Motor neuron (in vitro differentiated cells): Measurements from ENCODE around the gene LDLRAD4. TPM values are rescaled to one million over a fixed set of nuclear protein-coding genes. Genes with fewer than 3 reads are reported as not detected.
A peak's percentile ranks its signal among the peaks of the same experiment; 100 is the strongest.

Experiments used
- ATAC-seq, 8 experiments: fragments of 200-7000 bp; cut with Tn5 transposase; replicated peaks in 6 of 8; 2 replicates each; pipeline ENCODE4 v1.8.0; 2021; ENCODE audit warnings: mild to moderate bottlenecking in 8 of 8, moderate library complexity in 8 of 8
- H3K27ac ChIP-seq, 2 donors: fragments of 250-450 bp; sonication (Bioruptor Pico); 2 replicates each; pipeline ENCODE4 v1.9.0; 2021; ENCODE audit warnings: antibody characterized with exemption in 2 of 2, mild to moderate bottlenecking in 2 of 2, moderate library complexity in 1 of 2
- H3K4me1 ChIP-seq, 2 donors: fragments of 250-450 bp; sonication (Bioruptor Pico); replicated peaks in 1 of 2; 2 replicates each; pipeline ENCODE4 v1.6.1; 2021; ENCODE audit warnings: antibody characterized with exemption in 2 of 2, mild to moderate bottlenecking in 2 of 2, moderate library complexity in 1 of 2
- H3K4me3 ChIP-seq, 5 donors: fragments of 250-450 bp; sonication (Bioruptor Pico); 2 replicates each; pipeline ENCODE4 v1.9.0; 2021; ENCODE audit warnings: antibody characterized with exemption in 5 of 5, mild to moderate bottlenecking in 5 of 5, moderate library complexity in 4 of 5
- WGBS, 10 experiments: fragments of 450-650 bp; shearing (Covaris generic); methylation state at CpG; one replicate each; pipeline ENCODE4 v1.0.0; 2022; 5-methylcytosine and 5-hydroxymethylcytosine counted together
- in situ Hi-C, 9 experiments: fragments of 400-800 bp; cut with MboI; loops; one replicate each; pipeline ENCODE4 v1.15.0; 2021; ENCODE audit warnings: low sequenced_read_pairs in 9 of 9, low pct_unique_long_range_greater_than_20kb in 2 of 9; ENCODE audit not compliant: unreplicated experiment in 9 of 9
- total RNA-seq, 8 experiments: library from RNA; unstranded; fragments of 300-600 nt; gene quantifications; 2 replicates each; pipeline versions ENCODE4 v1.2.3 to v1.2.4, GENCODE V29; 2022

The LDLRAD4 gene
- total RNA-seq, 8 experiments from 2014 or later: 0.25 to 39.8 (median 1.8) TPM

DNA sequence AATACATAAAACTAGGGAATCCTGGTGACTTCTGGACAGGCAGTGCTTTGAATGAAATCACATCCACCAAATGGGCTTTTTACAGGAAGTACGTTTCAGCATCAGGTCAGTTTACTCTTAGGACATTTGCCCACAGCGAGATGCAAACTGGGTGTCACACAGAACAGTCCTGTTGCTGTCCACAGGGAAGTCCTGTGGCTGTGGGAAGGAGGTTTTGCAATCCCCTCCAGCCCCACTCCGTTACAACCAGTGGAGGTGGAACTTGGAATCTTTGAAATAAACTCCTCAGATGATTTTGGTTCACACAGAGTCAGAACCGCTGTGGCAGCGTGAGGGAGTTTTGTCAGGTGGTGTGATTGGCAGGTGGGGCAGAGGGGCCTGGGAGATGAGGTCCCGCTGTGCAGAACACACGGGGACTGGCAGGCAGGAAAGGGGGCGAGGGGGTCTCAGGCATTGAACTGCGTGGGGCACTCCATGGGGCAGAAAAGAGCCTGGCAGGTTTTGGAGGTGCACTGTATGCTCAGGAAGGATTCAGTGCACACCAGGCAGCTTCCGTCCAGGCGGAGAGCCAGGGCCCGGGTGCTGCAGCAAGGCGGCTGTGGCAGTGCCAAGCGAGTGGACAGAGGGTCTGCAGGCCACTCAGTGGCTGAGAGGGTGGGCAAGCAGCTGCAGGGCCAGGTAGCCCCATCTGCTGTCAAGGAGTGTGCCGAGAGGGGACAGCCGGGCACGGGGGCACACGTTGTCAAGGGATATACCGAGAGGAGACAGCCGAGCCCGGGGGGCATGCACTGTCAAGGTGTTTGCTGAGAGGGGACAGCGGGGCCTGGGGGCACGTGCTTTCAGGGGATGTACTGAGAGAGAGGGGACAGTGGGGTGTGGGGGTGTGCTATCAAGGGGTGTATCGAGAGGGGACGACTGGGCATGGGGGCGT, 148.7 kb downstream of the LDLRAD4 start:
- 51 to 90% (median 75%) methylated on average over 1 to 5 of the region's 26 CpGs; no CpG with 5 or more reads in 4 of the 10 experiments for WGBS, 10 experiments
- H3K4me1 ChIP-seq: no peaks in the 10 kb centered on the region
- no peak for ATAC-seq
- no peak overlapping the region for H3K27ac ChIP-seq
- H3K4me3 ChIP-seq: no peak overlapping the region
- in situ Hi-C loops: no loop called here

DNA sequence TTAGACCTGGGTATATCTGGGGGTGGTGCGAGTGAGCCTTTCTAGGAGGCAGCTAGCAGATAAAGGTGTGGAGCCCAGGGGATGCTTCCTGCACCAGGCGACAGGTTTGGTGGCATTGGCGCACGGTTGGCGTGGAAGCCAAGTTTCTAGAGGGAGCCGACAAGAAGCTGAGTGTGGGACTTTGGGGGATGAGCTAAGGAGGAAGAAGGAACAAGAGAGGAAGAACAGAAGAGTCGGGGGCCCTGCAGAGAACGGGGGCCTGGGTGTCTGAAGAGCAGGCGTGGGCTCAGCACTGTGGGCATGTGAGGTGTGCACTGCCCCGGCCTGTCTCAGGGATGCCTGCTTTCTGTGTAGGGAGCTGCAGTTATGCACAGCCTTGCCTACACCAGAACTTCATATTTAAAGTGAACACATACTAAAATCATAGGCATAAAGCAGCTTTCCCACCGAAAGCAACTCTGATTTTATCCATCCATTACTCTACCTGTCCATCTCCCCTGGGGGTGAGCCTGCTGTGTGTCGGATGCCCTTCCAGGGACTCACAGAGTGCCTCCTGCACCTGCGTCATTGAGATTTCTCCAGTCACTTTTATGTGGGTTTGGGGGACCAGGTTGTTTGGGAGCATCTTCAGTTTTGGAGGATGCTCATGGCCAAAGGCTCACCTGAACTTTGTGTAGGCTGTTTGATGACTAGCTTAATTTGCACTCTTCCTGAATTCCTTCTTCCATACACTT, 149.7 kb downstream of the LDLRAD4 start:
- Histone ChIP-seq H3K27ac (no peak overlapping the region), H3K4me3 (no peak overlapping the region), H3K4me1 (no peaks in the 10 kb centered on the region)
- WGBS, 10 experiments: 76 to 100% (median 93%) methylated on average over 1 to 6 of the region's 13 CpGs; no CpG with 5 or more reads in 1 of the 10 experiments
- in situ Hi-C loops: no loop called here
- ATAC-seq: no peak

- no peak overlapping the region for H3K27ac ChIP-seq
- H3K4me1 ChIP-seq: peaks cover under 1 to 3% of the 10 kb centered on the region in 2 donors
- WGBS, 10 experiments: 48 to 100% (median 87%) methylated on average over 2 to 5 of the region's 9 CpGs; no CpG with 5 or more reads in 6 of the 10 experiments
- H3K4me3 ChIP-seq: no peak overlapping the region
- peak in 1 of 8 experiments; percentile 5 for ATAC-seq
- in situ Hi-C loops: no loop called here
Measured at GRCh38 chr18:13369353-13369752, 150.8 kb downstream of the LDLRAD4 start.

GRCh38 chr18:13369756-13370510, 151.4 kb downstream of the LDLRAD4 start:
- WGBS, 10 experiments: 0 to 80% (median 73%) methylated on average over 1 to 8 of the region's 15 CpGs; no CpG with 5 or more reads in 3 of the 10 experiments

DNA sequence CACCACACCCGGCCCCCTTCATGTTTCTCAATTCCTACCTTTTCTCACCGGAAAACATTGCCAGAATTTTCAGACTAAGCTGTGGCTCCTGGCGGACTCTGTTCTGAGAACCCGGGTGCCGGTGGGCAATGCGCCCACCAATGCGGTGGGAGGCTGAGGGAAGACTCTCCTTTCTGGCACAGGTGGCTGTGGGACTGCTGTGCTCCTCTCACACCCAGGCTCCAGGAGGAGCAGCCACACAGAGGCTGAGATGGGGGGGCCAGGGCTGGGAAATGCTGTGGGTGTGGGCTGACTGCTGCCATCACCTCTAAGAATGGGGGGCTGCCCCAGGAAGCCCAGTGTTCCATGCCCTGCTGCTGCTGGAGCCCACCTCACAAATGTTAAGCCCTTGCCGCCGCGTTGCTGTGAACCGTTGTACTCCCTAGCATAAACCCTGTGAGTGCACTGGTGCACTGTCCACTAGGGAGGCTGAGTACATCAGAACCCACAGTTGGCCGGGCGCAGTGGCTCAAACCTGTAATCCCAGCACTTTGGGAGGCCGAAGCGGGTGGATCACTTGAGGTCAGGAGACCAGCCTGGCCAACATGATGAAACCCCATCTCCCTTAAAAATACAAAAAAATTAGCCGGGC, 152.6 kb downstream of the LDLRAD4 start:
- WGBS, 10 experiments: 73 to 100% (median 94%) methylated on average over 1 to 10 of the region's 16 CpGs; no CpG with 5 or more reads in 1 of the 10 experiments
- no peak for ATAC-seq
- H3K4me1 ChIP-seq: peaks cover 11 to 19% of the 10 kb centered on the region in 2 donors
- no peak overlapping the region for H3K4me3 ChIP-seq
- in situ Hi-C loops: no loop called here
- H3K27ac ChIP-seq: no peak overlapping the region

More at GRCh38 chr18:13369756-13370510, 151.4 kb downstream of the LDLRAD4 start:
- no peak overlapping the region for H3K4me3 ChIP-seq
- in situ Hi-C loops: no loop called here
- no peak overlapping the region for H3K27ac ChIP-seq
- peaks cover 6 to 9% of the 10 kb centered on the region in 2 donors for H3K4me1 ChIP-seq
- peak; percentile 26 to 92 (median 63) for ATAC-seq

DNA sequence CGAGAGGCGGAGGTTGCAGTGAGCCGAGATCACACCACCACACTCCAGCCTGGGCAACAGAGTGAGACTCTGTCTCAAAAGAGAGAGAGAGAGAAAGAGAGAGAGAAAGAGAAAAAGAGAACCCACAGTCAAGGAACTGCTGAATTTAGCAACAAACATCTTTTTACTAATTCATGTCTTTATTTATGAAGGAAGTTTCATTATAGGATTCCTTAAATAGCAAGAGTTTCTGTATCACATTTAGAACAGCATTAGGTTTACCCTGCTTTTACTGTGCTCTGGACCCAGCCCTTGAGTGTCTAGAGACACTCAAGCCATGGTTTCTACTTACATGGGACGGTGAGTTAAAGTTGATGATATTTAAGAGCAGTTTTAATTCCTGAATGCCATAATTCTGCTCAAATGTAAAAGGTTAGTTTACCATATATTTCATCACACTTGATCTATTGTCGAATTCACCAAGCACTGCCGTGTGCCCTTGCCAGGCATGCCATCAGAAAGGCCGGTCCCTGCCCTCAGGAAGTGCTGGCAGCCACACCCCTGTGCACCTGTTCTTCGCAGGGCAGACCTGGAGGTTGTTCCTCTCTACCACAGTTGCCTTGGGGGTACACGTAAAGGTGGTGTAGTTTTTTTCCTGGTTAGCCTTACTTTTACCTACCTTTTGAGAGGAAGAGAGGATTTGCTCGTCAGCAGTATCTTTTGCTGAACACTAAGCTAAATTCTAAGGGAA, 153.3 kb downstream of the LDLRAD4 start:
- Histone ChIP-seq H3K27ac (no peak overlapping the region), H3K4me1 (peaks cover 11 to 21% of the 10 kb centered on the region in 2 donors), H3K4me3 (no peak overlapping the region)
- in situ Hi-C loops: no loop called here
- ATAC-seq: no peak
- WGBS, 10 experiments: 51 to 100% (median 69%) methylated on average over 1 to 9 of the region's 10 CpGs; no CpG with 5 or more reads in 1 of the 10 experiments

DNA sequence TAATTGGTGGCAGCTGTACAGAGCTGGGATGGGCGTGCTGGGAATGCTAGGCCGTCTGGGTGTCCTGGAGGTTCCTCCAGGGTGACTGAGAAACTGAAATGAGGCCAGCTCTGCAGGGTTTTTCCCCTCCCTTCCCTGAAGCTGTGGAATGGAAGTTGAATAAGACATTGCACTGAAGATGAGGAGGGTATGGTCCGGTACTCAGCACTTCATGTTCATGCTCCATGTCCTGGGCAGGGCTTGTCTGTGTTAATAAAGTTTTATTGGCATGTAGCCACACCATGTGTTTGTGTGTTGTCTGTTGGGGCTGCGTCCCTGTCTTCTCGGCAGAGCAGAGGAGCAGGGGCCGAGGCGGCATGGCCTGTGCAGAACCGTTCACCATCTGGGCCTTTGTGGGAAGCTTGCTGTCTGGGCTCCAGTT, 154.0 kb downstream of the LDLRAD4 start:
- peaks cover 11 to 21% of the 10 kb centered on the region in 2 donors for H3K4me1 ChIP-seq
- no peak overlapping the region for H3K27ac ChIP-seq
- 22 to 100% (median 70%) methylated on average over 1 to 8 of the region's 8 CpGs; no CpG with 5 or more reads in 1 of the 10 experiments for WGBS, 10 experiments
- in situ Hi-C loops: no loop called here
- peak in 3 of 8 experiments; percentile 23 to 55 (median 49) for ATAC-seq
- no peak overlapping the region for H3K4me3 ChIP-seq

DNA sequence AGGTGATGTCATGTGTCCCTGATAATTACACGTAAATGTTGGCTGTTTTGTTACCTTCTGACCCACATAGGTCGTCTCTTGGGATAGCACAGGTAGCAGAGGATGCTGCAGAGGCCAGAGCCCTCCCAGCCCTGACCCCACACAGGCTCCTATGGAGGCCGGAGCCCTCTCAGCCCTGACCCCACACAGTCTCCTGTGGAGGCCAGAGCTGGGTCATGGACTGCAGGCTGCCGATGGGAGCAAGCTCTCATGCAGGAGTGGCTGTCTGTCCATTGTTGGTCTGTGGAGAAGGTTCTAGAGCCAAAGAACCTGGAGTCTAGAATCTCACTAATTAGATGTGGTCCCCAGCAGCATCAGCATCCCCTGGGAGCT, 155.5 kb downstream of the LDLRAD4 start:
- in situ Hi-C loops: no loop called here
- peaks cover 12 to 21% of the 10 kb centered on the region in 2 donors for H3K4me1 ChIP-seq
- H3K27ac ChIP-seq: no peak overlapping the region
- no peak for ATAC-seq
- 60 to 100% (median 93%) methylated on average over 1 to 4 of the region's 4 CpGs; no CpG with 5 or more reads in 3 of the 10 experiments for WGBS, 10 experiments
- H3K4me3 ChIP-seq: no peak overlapping the region

DNA sequence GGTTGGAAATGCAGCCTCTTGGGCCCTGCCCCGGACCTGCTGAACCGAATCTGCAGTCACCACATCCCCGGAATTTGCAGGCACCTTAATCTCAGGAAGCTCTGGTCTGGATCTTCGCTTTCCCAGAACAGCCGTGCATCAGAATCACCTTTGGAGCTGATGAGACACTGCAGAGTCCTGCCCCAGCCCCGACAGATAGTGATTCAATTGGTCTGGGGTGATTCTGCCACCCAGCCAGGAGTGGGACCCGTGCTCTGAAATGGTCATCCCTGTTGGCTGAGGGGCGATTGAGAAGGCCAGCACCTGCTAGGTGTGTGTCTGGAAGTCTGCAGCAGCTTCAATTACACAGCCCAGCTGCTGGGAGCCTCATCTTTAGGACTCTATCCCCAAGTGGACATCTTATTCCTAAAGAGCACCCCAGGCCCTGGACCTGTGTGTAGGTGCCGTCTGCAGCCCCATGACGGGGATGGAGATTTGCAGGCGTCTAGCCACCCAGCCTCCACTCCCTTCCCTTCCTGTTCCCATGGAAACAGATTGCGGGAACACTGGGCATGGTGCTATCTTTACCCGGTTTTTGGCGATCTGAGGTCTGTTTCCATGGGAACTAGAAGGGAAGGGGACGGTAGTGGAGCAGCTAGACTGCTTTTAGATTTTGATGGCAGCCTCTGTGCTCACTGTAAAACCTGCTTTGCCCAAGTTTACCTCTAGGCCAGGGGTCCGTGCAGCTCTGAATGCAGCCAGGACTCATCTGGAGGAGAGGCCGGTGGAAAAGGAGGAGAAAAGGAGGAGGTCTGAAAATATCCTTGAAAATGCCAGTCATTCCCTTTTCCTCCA, 156.1 kb downstream of the LDLRAD4 start:
- 0 to 100% (median 50%) methylated on average over 2 to 10 of the region's 17 CpGs; no CpG with 5 or more reads in 2 of the 10 experiments for WGBS, 10 experiments
- ATAC-seq: peak in 7 of 8 experiments; percentile 2 to 79 (median 74)
- Histone ChIP-seq H3K4me3 (no peak overlapping the region), H3K4me1 (peaks cover 18 to 21% of the 10 kb centered on the region in 2 donors), H3K27ac (no peak overlapping the region)
- in situ Hi-C loops: no loop called here

- WGBS, 10 experiments: 46 to 90% (median 61%) methylated on average over 3 to 15 of the region's 19 CpGs
- peak; percentile 64 to 95 (median 92) for ATAC-seq
Measured at GRCh38 chr18:13375302-13376255, 157.0 kb downstream of the LDLRAD4 start.

More at GRCh38 chr18:13375302-13376255, 157.0 kb downstream of the LDLRAD4 start:
- no peak overlapping the region for H3K27ac ChIP-seq
- in situ Hi-C loops: no loop called here
- no peak overlapping the region for H3K4me3 ChIP-seq
- peaks cover 21 to 27% of the 10 kb centered on the region in 2 donors for H3K4me1 ChIP-seq
